ENCODE results near the gene METTL25B.

Gene METTL25B

DNA sequence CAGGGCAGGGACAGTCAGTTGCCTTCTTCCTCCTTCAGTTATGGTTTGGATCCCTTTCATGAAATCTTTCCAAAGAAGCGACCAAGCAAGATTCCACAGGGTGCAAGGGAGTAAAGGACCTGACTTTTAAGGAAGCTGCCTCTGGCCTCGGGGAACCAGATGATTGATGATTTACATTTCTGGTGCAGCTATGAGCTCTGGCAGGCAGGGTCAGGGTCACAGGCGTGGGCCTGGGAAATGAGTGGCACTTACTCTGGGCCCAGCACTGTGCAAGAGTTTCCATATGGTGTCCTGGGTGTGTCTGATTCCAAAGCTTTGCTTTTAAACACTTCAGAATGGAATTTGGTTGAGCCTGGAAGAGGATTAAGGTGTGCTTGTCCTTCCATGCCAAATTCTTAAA, 15.6 kb upstream of the METTL25B start:
- no peak for DNase-seq (ENCODE audit: low read depth, low spot score)
- Histone ChIP-seq H3K9me3 (ENCODE audit: low read depth, low read length) (no peaks in the 10 kb centered on the region), H3K9ac (ENCODE audit: insufficient read length) (no peak overlapping the region), H3K4me3 (no peak overlapping the region), H3K27ac (no peak overlapping the region), H3K36me3 (ENCODE audit: insufficient read depth, low read length) (no peaks in the 10 kb centered on the region)
- TF ChIP-seq POLR2AphosphoS5 (IDR thresholded peaks at IDR 0.05; ENCODE audit: borderline replicate concordance, low read depth, low read length): no peak
- TF ChIP-seq EZH2 (IDR thresholded peaks at IDR 0.05): no peak
- TF ChIP-seq FOXP2 (optimal IDR thresholded peaks at IDR 0.05; ENCODE audit: control extremely low read depth, extremely low read length, insufficient read depth): no peak

DNA sequence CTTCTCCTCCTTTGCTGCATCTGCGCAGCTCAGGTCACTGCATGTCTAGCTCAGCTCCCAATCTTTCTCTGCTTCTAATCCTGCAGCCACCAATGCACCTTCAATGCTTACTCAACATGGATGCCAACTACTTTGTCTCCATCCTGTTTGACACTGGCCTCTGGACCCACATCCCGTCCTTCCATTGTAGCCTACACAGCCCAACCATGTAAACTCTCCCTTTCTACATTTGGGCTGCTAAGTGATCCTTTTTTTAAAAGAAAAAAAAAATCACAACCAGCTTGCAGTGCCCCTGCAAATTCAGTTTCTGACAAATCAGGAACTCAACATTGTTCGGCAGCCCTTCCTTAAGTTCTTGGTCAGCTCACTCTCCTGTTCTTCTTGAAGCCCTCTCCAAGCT, 13.4 kb upstream of the METTL25B start:
- TF ChIP-seq EZH2 (IDR thresholded peaks at IDR 0.05): no peak
- TF ChIP-seq POLR2AphosphoS5 (IDR thresholded peaks at IDR 0.05; ENCODE audit: borderline replicate concordance, low read depth, low read length): no peak
- TF ChIP-seq FOXP2 (optimal IDR thresholded peaks at IDR 0.05; ENCODE audit: control extremely low read depth, extremely low read length, insufficient read depth): no peak
- no peak overlapping the region for H3K4me3 ChIP-seq
- H3K9ac ChIP-seq (ENCODE audit: insufficient read length): no peak overlapping the region
- H3K9me3 ChIP-seq (ENCODE audit: low read depth, low read length): no peaks in the 10 kb centered on the region
- DNase-seq (ENCODE audit: low read depth, low spot score): no peak
- no peaks in the 10 kb centered on the region for H3K36me3 ChIP-seq (ENCODE audit: insufficient read depth, low read length)
- no peak overlapping the region for H3K27ac ChIP-seq

DNA sequence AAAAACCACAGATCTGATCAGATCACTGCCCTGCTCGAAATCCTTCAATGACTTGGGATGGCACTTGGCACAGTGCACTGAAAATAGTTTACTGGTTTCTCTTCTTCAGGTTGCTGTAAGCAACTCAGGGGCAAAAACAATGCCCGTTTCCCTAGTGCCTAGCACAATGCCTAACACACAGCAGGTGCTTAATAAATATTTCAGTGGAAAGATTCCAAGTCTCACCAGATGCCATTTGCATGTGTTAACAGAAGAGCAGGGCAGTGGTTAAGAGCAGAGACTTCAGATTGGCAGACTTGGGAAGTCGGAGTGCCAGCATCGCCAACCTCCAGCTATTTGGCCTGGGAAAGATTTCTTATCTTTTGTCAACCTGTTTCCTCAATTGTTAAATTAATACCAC, 10.9 kb upstream of the METTL25B start:
- DNase-seq (ENCODE audit: low read depth, low spot score): no peak
- H3K36me3 ChIP-seq (ENCODE audit: insufficient read depth, low read length): peaks cover 13% of the 10 kb centered on the region; the same call in 1 of the 2 replicates
- H3K9ac ChIP-seq (ENCODE audit: insufficient read length): no peak overlapping the region
- no peak for TF ChIP-seq EZH2 (IDR thresholded peaks at IDR 0.05)
- no peak for TF ChIP-seq FOXP2 (optimal IDR thresholded peaks at IDR 0.05; ENCODE audit: control extremely low read depth, extremely low read length, insufficient read depth)
- TF ChIP-seq POLR2AphosphoS5 (IDR thresholded peaks at IDR 0.05; ENCODE audit: borderline replicate concordance, low read depth, low read length): no peak
- no peak overlapping the region for H3K27ac ChIP-seq
- no peak overlapping the region for H3K4me3 ChIP-seq
- no peaks in the 10 kb centered on the region for H3K9me3 ChIP-seq (ENCODE audit: low read depth, low read length)

DNA sequence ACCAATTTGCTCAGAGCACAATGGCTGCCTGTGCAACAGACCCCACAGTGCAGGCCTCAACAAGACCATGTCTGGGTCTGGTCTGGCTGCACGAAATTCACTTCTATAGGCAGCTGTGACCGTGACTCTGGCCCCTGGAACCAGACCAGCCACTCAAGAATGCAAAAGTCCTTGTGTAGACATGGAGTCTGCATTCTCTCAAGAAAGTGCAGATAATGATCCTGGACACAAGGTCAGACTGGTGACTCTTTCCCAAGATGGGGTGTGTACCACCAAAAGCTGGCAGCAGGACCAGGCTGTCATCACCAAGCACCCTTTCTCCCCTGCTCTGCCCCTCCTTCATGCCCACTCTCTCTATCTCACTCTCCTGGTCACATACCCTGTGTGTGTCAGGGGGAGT, 7.1 kb upstream of the METTL25B start:
- no peaks in the 10 kb centered on the region for H3K9me3 ChIP-seq (ENCODE audit: low read depth, low read length)
- H3K36me3 ChIP-seq (ENCODE audit: insufficient read depth, low read length): peaks cover 40% of the 10 kb centered on the region
- no peak for TF ChIP-seq EZH2 (IDR thresholded peaks at IDR 0.05)
- no peak for TF ChIP-seq POLR2AphosphoS5 (IDR thresholded peaks at IDR 0.05; ENCODE audit: borderline replicate concordance, low read depth, low read length)
- TF ChIP-seq FOXP2 (optimal IDR thresholded peaks at IDR 0.05; ENCODE audit: control extremely low read depth, extremely low read length, insufficient read depth): no peak
- no peak overlapping the region for H3K9ac ChIP-seq (ENCODE audit: insufficient read length)
- H3K4me3 ChIP-seq: no peak overlapping the region
- H3K27ac ChIP-seq: no peak overlapping the region
- DNase-seq (ENCODE audit: low read depth, low spot score): no peak

DNA sequence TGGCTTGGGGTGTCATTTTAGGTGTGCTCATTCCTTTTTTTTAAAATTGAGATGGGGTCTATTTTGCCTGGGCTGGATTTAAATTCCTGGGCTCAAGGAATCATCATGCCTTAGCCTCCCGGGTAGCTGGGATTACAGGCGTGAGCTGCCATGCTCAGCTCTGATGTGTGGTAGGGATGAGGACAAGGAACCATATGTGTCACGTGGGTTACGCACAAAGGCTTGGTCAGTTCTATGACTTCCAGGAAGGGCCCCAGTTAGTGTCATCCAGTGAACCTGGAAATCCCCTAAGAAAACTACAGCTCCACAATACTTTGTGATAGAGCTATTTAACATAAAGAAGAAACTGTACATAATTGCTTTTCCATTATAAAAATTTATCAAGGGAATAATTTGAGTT, 6.7 kb upstream of the METTL25B start:
- TF ChIP-seq POLR2AphosphoS5 (IDR thresholded peaks at IDR 0.05; ENCODE audit: borderline replicate concordance, low read depth, low read length): no peak
- Histone ChIP-seq H3K36me3 (ENCODE audit: insufficient read depth, low read length) (peaks cover 40% of the 10 kb centered on the region), H3K9ac (ENCODE audit: insufficient read length) (no peak overlapping the region), H3K9me3 (ENCODE audit: low read depth, low read length) (no peaks in the 10 kb centered on the region), H3K27ac (no peak overlapping the region), H3K4me3 (no peak overlapping the region)
- no peak for DNase-seq (ENCODE audit: low read depth, low spot score)

DNA sequence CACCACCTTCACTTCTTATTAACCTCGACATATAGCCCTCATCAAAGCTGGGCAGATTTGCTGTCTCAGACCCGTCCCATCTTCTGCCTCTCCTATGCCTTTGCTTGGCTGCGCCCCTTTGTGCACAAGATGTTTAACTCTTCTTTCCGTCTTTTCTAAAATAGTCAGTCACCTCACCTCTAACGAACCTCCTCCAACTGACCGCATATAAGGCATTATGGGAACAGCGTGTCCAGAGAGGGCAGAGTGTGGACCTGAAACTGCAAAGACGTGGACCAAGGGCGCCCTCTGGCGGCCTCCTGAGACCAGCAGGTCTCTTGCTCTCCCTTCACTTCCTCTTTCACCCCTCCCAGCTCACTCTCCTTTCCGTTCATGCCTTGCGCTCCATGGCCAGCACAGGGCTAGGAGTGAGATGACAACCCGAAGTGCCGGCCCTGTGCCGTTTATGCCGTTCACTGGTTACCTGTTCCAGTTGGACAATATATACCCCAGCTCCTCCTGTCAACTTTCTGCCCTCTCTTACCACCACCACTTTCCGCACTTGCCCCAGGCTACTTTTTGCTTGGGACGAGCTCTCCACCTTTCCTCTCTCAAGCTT, 2.5 kb upstream of the METTL25B start:
- peak overlapping the region; percentile 2 for H3K9ac ChIP-seq (ENCODE audit: insufficient read length)
- no peak overlapping the region for H3K27ac ChIP-seq
- TF ChIP-seq POLR2AphosphoS5 (IDR thresholded peaks at IDR 0.05; ENCODE audit: borderline replicate concordance, low read depth, low read length): no peak
- no peak for TF ChIP-seq EZH2 (IDR thresholded peaks at IDR 0.05)
- no peak for TF ChIP-seq FOXP2 (optimal IDR thresholded peaks at IDR 0.05; ENCODE audit: control extremely low read depth, extremely low read length, insufficient read depth)
- H3K9me3 ChIP-seq (ENCODE audit: low read depth, low read length): no peaks in the 10 kb centered on the region
- DNase-seq (ENCODE audit: low read depth, low spot score): no peak
- peak overlapping the region; percentile 94 for H3K4me3 ChIP-seq
- H3K36me3 ChIP-seq (ENCODE audit: insufficient read depth, low read length): peaks cover 42% of the 10 kb centered on the region

DNA sequence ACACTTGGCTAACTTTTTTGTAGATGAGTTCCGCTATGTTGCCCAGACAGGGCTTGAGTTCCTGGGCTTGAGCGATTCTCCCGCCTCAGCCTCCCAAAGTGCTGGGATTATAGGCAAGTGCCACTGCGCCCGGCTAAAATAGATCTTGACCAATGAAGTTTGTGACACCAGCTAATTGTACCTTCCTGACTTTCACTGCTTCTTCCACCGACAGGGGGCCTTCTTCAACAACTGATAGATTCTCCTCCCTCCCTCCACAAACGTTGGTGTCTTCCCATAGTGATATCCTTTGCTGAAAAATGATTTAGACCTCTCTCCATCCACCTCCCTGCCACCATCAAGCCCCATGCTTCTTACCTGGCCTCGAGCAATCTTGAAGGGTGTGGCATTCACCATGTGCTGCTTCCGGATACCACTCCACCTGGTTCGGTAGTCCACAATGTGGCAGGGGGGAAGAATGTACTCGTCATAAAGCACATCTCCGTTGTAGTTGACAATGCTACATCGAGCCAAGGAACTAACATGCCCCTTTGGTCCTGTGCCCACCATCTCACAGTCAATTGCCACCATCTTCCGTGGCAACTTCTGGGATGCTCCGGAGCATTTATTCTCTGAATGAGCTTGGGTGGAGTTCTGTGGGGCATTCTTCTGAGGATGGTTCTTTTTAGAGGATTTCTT, 1.6 kb upstream of the METTL25B start:
- Histone ChIP-seq H3K36me3 (ENCODE audit: insufficient read depth, low read length) (peaks cover 33% of the 10 kb centered on the region), H3K27ac (no peak overlapping the region), H3K4me3 (peak overlapping the region; percentile 94), H3K9ac (ENCODE audit: insufficient read length) (peak overlapping the region; percentile 95), H3K9me3 (ENCODE audit: low read depth, low read length) (no peaks in the 10 kb centered on the region)
- no peak for DNase-seq (ENCODE audit: low read depth, low spot score)
- TF ChIP-seq EZH2 (IDR thresholded peaks at IDR 0.05) (no peak), POLR2AphosphoS5 (IDR thresholded peaks at IDR 0.05; ENCODE audit: borderline replicate concordance, low read depth, low read length) (no peak), FOXP2 (optimal IDR thresholded peaks at IDR 0.05; ENCODE audit: control extremely low read depth, extremely low read length, insufficient read depth) (no peak)

DNA sequence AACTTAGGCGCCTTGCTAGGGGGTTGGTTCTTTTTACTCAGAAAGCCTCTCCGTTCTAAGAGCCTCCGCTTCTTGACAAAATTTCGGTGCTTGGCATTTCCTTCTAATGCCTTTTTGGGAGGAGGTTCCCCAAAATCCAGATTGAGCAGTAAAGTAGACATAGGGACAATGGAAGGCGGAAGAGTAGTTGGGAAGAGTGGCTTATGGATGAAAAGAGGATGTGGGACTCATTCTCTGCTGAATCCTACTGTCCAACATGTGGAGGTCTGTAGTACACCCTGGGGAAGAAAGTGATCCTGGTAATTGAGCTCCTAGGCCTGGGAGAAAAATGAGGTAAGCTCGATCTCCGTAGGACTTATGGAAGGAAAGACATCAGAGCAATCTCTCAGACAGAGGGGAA, 777 bp upstream of the METTL25B start:
- Histone ChIP-seq H3K4me3 (peak overlapping the region; percentile 94), H3K36me3 (ENCODE audit: insufficient read depth, low read length) (peaks cover 29% of the 10 kb centered on the region), H3K9me3 (ENCODE audit: low read depth, low read length) (no peaks in the 10 kb centered on the region), H3K27ac (no peak overlapping the region), H3K9ac (ENCODE audit: insufficient read length) (peak overlapping the region; percentile 95)
- no peak for TF ChIP-seq POLR2AphosphoS5 (IDR thresholded peaks at IDR 0.05; ENCODE audit: borderline replicate concordance, low read depth, low read length)
- TF ChIP-seq EZH2 (IDR thresholded peaks at IDR 0.05): no peak
- TF ChIP-seq FOXP2 (optimal IDR thresholded peaks at IDR 0.05; ENCODE audit: control extremely low read depth, extremely low read length, insufficient read depth): no peak
- no peak for DNase-seq (ENCODE audit: low read depth, low spot score)
